ENCODE data around the gene PIGZ. TPM values are rescaled to one million over a fixed set of nuclear protein-coding genes. Genes with fewer than 3 reads are reported as not detected.

PIGZ gene
- total RNA-seq, 1 donor from 2014 or later = 0.88 TPM

DNA sequence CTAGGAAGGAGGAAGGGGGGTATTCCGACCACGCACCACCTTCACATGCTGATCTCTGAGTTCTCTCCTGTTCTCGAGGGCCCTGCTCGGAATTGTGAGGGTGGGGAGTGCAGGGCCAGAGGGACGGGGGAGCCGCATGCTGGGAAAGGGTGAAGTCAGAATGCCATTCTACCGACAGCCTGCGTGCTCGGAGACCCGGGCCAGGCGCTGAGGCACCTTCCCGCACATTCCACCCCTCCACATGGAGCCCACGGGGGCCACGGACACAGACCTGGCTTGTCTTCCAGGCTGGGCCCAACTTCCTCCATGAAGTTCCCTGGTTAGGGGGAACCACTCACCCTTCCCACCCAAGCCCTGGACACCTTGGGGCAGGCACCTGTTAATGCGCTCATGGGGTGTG lies 28.7 kb upstream of the PIGZ start:
- TF ChIP-seq, protein P1, sequence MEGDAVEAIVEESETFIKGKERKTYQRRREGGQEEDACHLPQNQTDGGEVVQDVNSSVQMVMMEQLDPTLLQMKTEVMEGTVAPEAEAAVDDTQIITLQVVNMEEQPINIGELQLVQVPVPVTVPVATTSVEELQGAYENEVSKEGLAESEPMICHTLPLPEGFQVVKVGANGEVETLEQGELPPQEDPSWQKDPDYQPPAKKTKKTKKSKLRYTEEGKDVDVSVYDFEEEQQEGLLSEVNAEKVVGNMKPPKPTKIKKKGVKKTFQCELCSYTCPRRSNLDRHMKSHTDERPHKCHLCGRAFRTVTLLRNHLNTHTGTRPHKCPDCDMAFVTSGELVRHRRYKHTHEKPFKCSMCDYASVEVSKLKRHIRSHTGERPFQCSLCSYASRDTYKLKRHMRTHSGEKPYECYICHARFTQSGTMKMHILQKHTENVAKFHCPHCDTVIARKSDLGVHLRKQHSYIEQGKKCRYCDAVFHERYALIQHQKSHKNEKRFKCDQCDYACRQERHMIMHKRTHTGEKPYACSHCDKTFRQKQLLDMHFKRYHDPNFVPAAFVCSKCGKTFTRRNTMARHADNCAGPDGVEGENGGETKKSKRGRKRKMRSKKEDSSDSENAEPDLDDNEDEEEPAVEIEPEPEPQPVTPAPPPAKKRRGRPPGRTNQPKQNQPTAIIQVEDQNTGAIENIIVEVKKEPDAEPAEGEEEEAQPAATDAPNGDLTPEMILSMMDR (IDR thresholded peaks at IDR 0.05; ENCODE audit: insufficient read depth, low read length, poor library complexity, severe bottlenecking) = no peak
- no peaks in the 10 kb centered on the region for H3K36me3 ChIP-seq (ENCODE audit: control insufficient read depth, insufficient read depth, low read length)

DNA sequence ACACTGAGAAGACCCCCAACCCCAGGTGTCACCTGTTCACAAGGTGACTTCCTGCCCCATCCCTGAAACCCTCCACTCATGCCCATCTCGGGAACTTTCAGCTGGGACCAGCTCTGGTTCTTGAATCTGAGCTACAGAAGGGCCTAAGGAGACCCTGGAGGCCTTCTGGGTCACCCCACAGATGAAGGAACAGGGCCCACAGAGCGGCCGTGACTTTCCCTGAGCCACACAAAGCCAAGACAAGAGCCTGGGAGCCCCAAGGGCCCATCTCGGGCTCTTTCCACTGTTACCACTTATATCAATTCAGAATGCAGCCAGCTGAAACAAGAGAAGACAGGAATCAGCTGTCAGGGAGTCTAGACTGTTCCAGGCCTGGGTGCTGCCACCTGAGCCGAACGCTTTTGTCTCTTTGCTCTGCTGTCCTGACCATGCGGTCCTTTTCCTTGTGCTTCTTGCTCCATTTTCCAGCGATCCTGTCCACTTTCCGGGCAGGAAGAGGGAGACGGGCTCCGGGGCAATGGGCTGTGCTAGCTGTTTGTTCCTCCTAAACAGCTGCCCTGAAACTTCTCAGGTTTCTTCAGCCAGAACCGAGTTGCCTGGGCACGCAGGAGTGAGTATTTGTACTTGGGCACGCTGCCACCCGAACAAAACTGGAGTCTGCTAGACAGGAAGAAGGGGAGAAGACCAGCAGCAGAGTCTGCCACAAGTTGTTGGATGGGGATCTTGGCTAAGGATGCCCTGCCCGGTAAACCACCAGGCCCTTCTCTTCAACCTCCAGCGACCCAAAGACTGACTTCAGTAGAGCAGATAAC lies 28.0 kb upstream of the PIGZ start:
- TF ChIP-seq, protein P1 (IDR thresholded peaks at IDR 0.05; ENCODE audit: insufficient read depth, low read length, poor library complexity, severe bottlenecking) = no peak
- Histone ChIP-seq H3K4me3 (ENCODE audit: low read depth, low read length) (no peak overlapping the region), H3K36me3 (ENCODE audit: control insufficient read depth, insufficient read depth, low read length) (no peaks in the 10 kb centered on the region), H3K27me3 (ENCODE audit: control insufficient read depth, insufficient read depth, low read length) (peaks cover 2% of the 10 kb centered on the region)
- no peak for DNase-seq (ENCODE audit: low read depth)

More for the DNA sequence above, 28.7 kb upstream of the PIGZ start:
- H3K27me3 ChIP-seq (ENCODE audit: control insufficient read depth, insufficient read depth, low read length) = no peaks in the 10 kb centered on the region
- no peak overlapping the region for H3K4me3 ChIP-seq (ENCODE audit: low read depth, low read length)
- DNase-seq (ENCODE audit: low read depth) = no peak

DNA sequence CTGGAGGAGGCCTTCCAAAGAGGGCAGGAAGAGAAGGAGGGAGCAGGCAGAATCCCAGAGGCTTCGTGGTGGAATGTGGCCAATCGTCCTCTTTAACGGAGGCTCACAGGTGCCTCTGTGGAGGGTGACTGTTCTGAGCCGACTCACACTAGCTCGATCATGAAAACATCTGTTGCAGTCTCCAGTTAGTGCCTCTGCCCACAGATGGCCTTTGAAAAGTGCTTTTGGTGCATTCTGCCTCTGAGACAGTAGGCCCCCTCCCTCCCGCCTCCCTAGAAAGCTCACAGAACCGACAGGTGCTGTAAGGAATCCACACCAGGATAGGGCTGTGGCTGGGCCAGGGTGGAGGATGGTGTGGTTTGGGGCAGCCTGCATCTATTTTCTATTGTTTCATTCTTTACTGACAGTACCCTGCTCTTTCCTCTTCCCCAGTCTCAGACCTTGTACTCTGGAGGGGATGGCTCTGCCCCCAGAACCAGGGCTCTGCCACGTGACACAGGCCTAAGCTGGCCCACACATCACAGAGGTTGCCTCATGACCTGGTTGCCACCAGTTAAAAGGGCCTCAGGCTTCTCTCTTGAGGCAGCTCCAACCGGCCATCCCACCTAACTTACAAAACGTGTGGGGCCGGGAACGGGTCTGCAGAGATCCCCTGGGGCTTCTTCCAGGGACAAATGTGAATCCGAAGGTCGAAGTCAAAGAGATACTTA lies 27.2 kb upstream of the PIGZ start:
- no peak for DNase-seq (ENCODE audit: low read depth)

DNA sequence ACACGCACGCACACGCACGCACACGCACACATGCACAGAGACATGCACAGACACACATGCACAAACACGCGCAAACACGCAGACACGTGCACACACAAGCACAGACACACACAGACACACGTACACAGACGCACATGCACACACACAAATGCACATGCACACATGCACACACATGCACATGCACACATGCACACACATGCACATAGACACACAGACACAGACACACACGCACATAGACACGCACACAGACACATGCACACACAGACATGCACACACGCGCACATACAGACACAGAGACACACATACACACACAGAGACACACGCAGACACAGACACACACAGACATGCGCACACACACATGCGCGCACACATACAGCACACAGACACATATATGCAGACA lies 26.4 kb upstream of the PIGZ start:
- Histone ChIP-seq H3K36me3 (ENCODE audit: control insufficient read depth, insufficient read depth, low read length) (no peaks in the 10 kb centered on the region), H3K27me3 (ENCODE audit: control insufficient read depth, insufficient read depth, low read length) (peaks cover 6% of the 10 kb centered on the region), H3K4me3 (ENCODE audit: low read depth, low read length) (no peak overlapping the region)
- no peak for DNase-seq (ENCODE audit: low read depth)
- TF ChIP-seq, protein P1 (IDR thresholded peaks at IDR 0.05; ENCODE audit: insufficient read depth, low read length, poor library complexity, severe bottlenecking) = no peak

More for the DNA sequence above, 27.2 kb upstream of the PIGZ start:
- Histone ChIP-seq H3K27me3 (ENCODE audit: control insufficient read depth, insufficient read depth, low read length) (peaks cover 2% of the 10 kb centered on the region), H3K4me3 (ENCODE audit: low read depth, low read length) (no peak overlapping the region), H3K36me3 (ENCODE audit: control insufficient read depth, insufficient read depth, low read length) (no peaks in the 10 kb centered on the region)
- TF ChIP-seq, protein P1 (IDR thresholded peaks at IDR 0.05; ENCODE audit: insufficient read depth, low read length, poor library complexity, severe bottlenecking) = no peak

DNA sequence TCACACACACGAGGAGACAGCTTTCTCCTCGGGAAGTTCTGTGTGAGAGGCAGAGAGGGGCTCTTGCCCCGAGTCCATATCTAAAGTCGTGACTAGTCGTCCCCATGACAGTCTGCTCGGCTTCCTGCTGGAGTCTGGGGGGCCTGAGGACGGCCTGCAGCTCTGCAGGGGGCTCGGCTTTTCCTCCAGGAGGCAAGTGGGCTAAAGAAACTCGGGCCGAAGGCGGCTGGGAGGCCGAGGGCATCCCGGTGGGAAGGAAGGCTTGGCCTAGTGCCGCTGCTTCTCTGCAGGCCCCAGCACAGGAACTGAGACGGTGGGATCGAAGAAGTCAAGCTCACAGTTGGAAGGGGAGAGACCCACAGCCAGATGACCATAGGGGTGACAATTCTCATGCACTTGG lies 25.4 kb upstream of the PIGZ start:
- H3K36me3 ChIP-seq (ENCODE audit: control insufficient read depth, insufficient read depth, low read length) = no peaks in the 10 kb centered on the region
- TF ChIP-seq, protein P1 (IDR thresholded peaks at IDR 0.05; ENCODE audit: insufficient read depth, low read length, poor library complexity, severe bottlenecking) = no peak
- H3K27me3 ChIP-seq (ENCODE audit: control insufficient read depth, insufficient read depth, low read length) = peaks cover 10% of the 10 kb centered on the region
- no peak overlapping the region for H3K4me3 ChIP-seq (ENCODE audit: low read depth, low read length)
- DNase-seq (ENCODE audit: low read depth) = no peak
